Upper lobe of left lung (tissue), 4 donors: ENCODE results near the gene LHX3.

ENCODE experiments used
- EP300 ChIP-seq, 4 donors: sonication (generic); formaldehyde crosslinking; IDR thresholded peaks; one replicate each; pipeline ENCODE4 v1.5.1; 2017; ENCODE audit warnings: antibody characterized with exemption in 4 of 4, control low read depth in 2 of 4
- POLR2A ChIP-seq, 4 donors: fragments of 450-650 bp; IDR thresholded peaks; one replicate each; pipeline ENCODE4 v1.5.1; 2016 to 2017; ENCODE audit warnings: antibody characterized with exemption in 4 of 4, mild to moderate bottlenecking in 2 of 4
- POLR2AphosphoS5 ChIP-seq, 2 donors: sonication (generic); formaldehyde crosslinking; IDR thresholded peaks; one replicate each; pipeline ENCODE4 v1.5.1; 2017; ENCODE audit warnings: antibody characterized with exemption in 2 of 2
- TF ChIP-seq, protein P1 (sequence below), 6 experiments: fragments of 450-650 bp in 4 of 6; fragments of 200-600 bp in 2 of 6; sonication (generic) in 2 of 6; IDR thresholded peaks; one replicate each; pipeline ENCODE4 v1.5.1; 2016 to 2019; ENCODE audit warnings: antibody characterized with exemption in 6 of 6

DNA sequence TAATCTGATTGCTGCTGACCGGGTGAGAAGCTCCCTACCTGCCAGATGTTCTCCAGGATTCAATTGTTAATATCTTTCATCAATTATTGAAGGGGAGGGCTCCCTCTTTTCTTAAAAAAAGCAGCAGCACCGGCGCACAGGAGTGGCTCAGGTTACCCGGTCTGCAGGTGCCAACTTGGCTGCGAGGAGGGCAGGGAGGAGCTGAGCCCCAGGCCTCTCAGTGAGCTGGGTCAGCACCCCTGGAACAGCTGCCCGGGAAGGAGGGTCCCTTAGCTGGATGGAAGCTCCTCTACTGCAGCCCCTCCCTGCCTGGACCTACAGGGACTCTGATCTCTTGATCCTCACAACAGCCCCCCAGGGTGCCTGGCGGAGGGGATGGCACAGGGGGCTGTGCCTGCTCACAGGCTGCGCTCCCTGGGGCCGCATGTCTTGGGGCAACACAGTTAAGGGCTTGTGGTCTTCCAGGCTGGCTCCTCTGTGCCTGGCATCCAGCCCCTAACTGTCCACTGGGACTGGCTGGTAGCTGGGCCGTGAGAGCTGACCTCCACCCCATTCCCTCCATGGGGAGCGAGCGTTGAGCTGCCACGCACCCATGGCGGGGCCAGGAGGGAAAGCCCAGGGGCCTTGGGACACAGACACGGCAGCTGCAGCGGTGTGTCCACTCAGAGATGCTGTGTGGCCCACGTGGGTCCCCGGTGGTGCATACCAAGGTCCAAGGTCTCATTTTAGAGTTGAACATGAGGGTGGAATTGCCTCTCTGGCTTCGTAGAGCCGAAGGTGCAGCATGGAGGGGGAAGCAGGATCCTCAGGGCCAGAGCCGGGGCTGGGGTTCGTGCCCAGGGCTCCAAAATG lies 57.7 kb downstream of the LHX3 start:
- TF ChIP-seq, protein P1, sequence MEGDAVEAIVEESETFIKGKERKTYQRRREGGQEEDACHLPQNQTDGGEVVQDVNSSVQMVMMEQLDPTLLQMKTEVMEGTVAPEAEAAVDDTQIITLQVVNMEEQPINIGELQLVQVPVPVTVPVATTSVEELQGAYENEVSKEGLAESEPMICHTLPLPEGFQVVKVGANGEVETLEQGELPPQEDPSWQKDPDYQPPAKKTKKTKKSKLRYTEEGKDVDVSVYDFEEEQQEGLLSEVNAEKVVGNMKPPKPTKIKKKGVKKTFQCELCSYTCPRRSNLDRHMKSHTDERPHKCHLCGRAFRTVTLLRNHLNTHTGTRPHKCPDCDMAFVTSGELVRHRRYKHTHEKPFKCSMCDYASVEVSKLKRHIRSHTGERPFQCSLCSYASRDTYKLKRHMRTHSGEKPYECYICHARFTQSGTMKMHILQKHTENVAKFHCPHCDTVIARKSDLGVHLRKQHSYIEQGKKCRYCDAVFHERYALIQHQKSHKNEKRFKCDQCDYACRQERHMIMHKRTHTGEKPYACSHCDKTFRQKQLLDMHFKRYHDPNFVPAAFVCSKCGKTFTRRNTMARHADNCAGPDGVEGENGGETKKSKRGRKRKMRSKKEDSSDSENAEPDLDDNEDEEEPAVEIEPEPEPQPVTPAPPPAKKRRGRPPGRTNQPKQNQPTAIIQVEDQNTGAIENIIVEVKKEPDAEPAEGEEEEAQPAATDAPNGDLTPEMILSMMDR (IDR thresholded peaks at IDR 0.05) = no peak
- TF ChIP-seq EP300 (IDR thresholded peaks at IDR 0.05) = no peak
- TF ChIP-seq POLR2AphosphoS5 (IDR thresholded peaks at IDR 0.05) = no peak
- no peak for TF ChIP-seq POLR2A (IDR thresholded peaks at IDR 0.05)
